B cell (primary cell): ENCODE data around the gene ZYG11A. TPM values are rescaled to one million over a fixed set of nuclear protein-coding genes. Genes with fewer than 3 reads are reported as not detected.
"Not testable (repeated sequence)": the region's sequence is repeated elsewhere in the genome, so short reads cannot be mapped to it uniquely, and the experiment has no call there.

Source experiments
- ATAC-seq: fragments of 200-7000 bp; cut with Tn5 transposase; one replicate; pipeline ENCODE4 v1.10.0; 2021; ENCODE audit warnings: low read depth, mild to moderate bottlenecking, moderate number of reproducible peaks, moderate library complexity
- CTCF ChIA-PET: fragments of 350-600 bp; sonication (Branson Sonifier 250); formaldehyde crosslinking; loops from one replicate; lab custom pipeline; 2021; ENCODE audit warnings: antibody characterized with exemption, inconsistent platforms; lab: Charles Lee
- POLR2A ChIA-PET: fragments of 350-600 bp; sonication (Branson Sonifier 250); formaldehyde crosslinking; loops from one replicate; lab custom pipeline; 2021; ENCODE audit warnings: antibody characterized with exemption; lab: Charles Lee
- DNase-seq: peaks from one replicate; pipeline ENCODE4 v3.0.0; 2013
- H2AFZ ChIP-seq: 2 replicates; pipeline ENCODE4 v1.6.1; 2012; ENCODE audit warnings: mild to moderate bottlenecking, low read depth, low read length; ENCODE audit not compliant: insufficient read depth, poor library complexity, severe bottlenecking
- H3K27ac ChIP-seq, 2 donors: 1 replicate in 1 of 2; 2 replicates in 1 of 2; pipeline ENCODE4 v1.5.1; 2012 to 2013; ENCODE audit warnings: low read length in 2 of 2, mild to moderate bottlenecking in 2 of 2, moderate library complexity in 1 of 2
- H3K27me3 ChIP-seq, 4 experiments: fragments of 200-600 bp in 1 of 4; sonication (generic) in 1 of 4; replicated peaks in 1 of 4; 1 replicate in 2 of 4; 2 replicates in 2 of 4; pipeline versions ENCODE4 v1.6.1 to v1.7.0; 2013 to 2016; ENCODE audit warnings: low read length in 3 of 4, mild to moderate bottlenecking in 2 of 4, mixed read lengths in 1 of 4, moderate library complexity in 1 of 4; ENCODE audit not compliant: insufficient read depth in 4 of 4, control insufficient read depth in 3 of 4; ENCODE audit errors: control extremely low read depth in 1 of 4
- H3K36me3 ChIP-seq, 2 experiments: replicated peaks in 1 of 2; 1 replicate in 1 of 2; 2 replicates in 1 of 2; pipeline versions ENCODE4 v1.6.1 to v1.7.1; 2013; ENCODE audit warnings: low read length in 1 of 2; ENCODE audit not compliant: insufficient read depth in 2 of 2, control insufficient read depth in 1 of 2; ENCODE audit errors: control extremely low read depth in 1 of 2, extremely low read depth in 1 of 2
- H3K4me1 ChIP-seq, 2 donors: fragments of 200-600 bp in 1 of 2; sonication (generic) in 1 of 2; 1 replicate in 1 of 2; 2 replicates in 1 of 2; pipeline versions ENCODE4 v1.5.1 to v1.6.1; 2013 to 2017; ENCODE audit warnings: low read length in 2 of 2; ENCODE audit not compliant: control insufficient read depth in 2 of 2, insufficient read depth in 2 of 2
- H3K4me2 ChIP-seq: replicated peaks from 2 replicates; pipeline ENCODE3; 2012; ENCODE audit warnings: mild to moderate bottlenecking, low read depth, low read length; ENCODE audit not compliant: poor library complexity, severe bottlenecking
- H3K4me3 ChIP-seq, 5 experiments: fragments of 200-600 bp in 1 of 5; sonication (generic) in 1 of 5; 1 replicate in 3 of 5; 2 replicates in 2 of 5; pipeline versions ENCODE4 v1.5.1 to v1.7.0; 2011 to 2016; ENCODE audit warnings: low read length in 4 of 5, mild to moderate bottlenecking in 4 of 5, low read depth in 2 of 5, control low read depth in 1 of 5, moderate library complexity in 1 of 5; ENCODE audit not compliant: insufficient read depth in 1 of 5; ENCODE audit errors: control extremely low read depth in 1 of 5, extremely low read depth in 1 of 5
- H3K79me2 ChIP-seq: fragments of 200-600 bp; sonication (generic); one replicate; pipeline ENCODE4 v1.6.0; 2016; ENCODE audit warnings: low read length; ENCODE audit not compliant: control insufficient read depth, insufficient read depth
- H3K9ac ChIP-seq: fragments of 200-600 bp; sonication (generic); 2 replicates; pipeline ENCODE4 v1.6.1; 2017; ENCODE audit warnings: mild to moderate bottlenecking, low read length, moderate library complexity
- H3K9me3 ChIP-seq, 3 donors: one replicate each; pipeline versions ENCODE4 v1.6.1 to v1.7.1; 2013; ENCODE audit warnings: low read length in 2 of 3; ENCODE audit not compliant: control insufficient read depth in 2 of 3, insufficient read depth in 1 of 3; ENCODE audit errors: control extremely low read depth in 1 of 3
- H4K20me1 ChIP-seq: 2 replicates; pipeline ENCODE4 v1.6.0; 2012; ENCODE audit warnings: mild to moderate bottlenecking, low read length; ENCODE audit not compliant: insufficient read depth, control insufficient read depth, poor library complexity, severe bottlenecking
- H3K27ac Mint-ChIP-seq: one replicate; pipeline ENCODE4 v1.8.0; 2021; ENCODE audit warnings: mixed read lengths
- H3K27me3 Mint-ChIP-seq: one replicate; pipeline ENCODE4 v1.8.0; 2021; ENCODE audit warnings: mixed read lengths
- H3K4me1 Mint-ChIP-seq: one replicate; pipeline ENCODE4 v1.8.0; 2021; ENCODE audit warnings: mixed read lengths
- H3K4me3 Mint-ChIP-seq: one replicate; pipeline ENCODE4 v1.8.0; 2021; ENCODE audit warnings: mixed read lengths
- H3K9me3 Mint-ChIP-seq: one replicate; pipeline ENCODE4 v1.8.0; 2022; ENCODE audit warnings: mixed read lengths; ENCODE audit not compliant: insufficient read depth
- CTCF ChIP-seq: fragments of 200-600 bp; IDR thresholded peaks from one replicate; pipeline ENCODE4 v1.8.0; 2022; ENCODE audit warnings: antibody characterized with exemption, mild to moderate bottlenecking
- EZH2 ChIP-seq: IDR thresholded peaks from 2 replicates; pipeline ENCODE4 v1.6.1; 2012; ENCODE audit warnings: borderline replicate concordance, low read depth, mild to moderate bottlenecking, moderate library complexity, low read length; ENCODE audit not compliant: insufficient read depth, poor library complexity, severe bottlenecking
- WGBS: methylation state at CpG from one replicate; pipeline ENCODE4 v1.1.5; 2013; ENCODE audit warnings: missing lambda C conversion rate; ENCODE audit not compliant: insufficient coverage; 5-methylcytosine and 5-hydroxymethylcytosine counted together
- intact Hi-C: fragments of 100-400 bp; cut with micrococcal nuclease; formaldehyde crosslinking; loops from one replicate; pipeline ENCODE4 v1.10.0; 2022
- polyA plus RNA-seq: library from polyadenylated mRNA; depleted of rRNA; stranded (reverse); fragments of >200 nt; gene quantifications from 2 replicates; pipeline ENCODE4 v1.2.3, GENCODE V29; 2012
- total RNA-seq, 2 donors: library from RNA; stranded (reverse); fragments of 120-200 nt in 1 of 2; gene quantifications; 1 replicate in 1 of 2; 2 replicates in 1 of 2; pipeline versions ENCODE4 v1.2.3 to v1.2.4, GENCODE V29; 2013 to 2022

Gene ZYG11A
- total and polyA plus RNA-seq, 2 donors (not counting 1 experiment from before 2014, with no cell fraction given) = 0.24 to 1.5 TPM

- H3K9me3 Mint-ChIP-seq = no peaks in the 10 kb centered on the region
- no peak for ATAC-seq
- CTCF ChIA-PET = interaction anchor here (0.6 to 0.7 kb wide), 3 partner anchors 18 to 173 kb away, joined by 3 to 4 read pairs (median 3); partner anchors contain the start of gene ECHDC2
These were observed 24.7 kb downstream of the ZYG11A start for GRCh38 chr1:52867087-52867863.

GRCh38 chr1:52869727-52870126, 27.2 kb downstream of the ZYG11A start:
- ATAC-seq, DNase-seq, POLR2A ChIA-PET, H3K4me1 Mint-ChIP-seq, H3K4me3 Mint-ChIP-seq, H3K79me2 ChIP-seq, H3K9me3 ChIP-seq, H3K27me3 ChIP-seq, H4K20me1 ChIP-seq, H3K27ac Mint-ChIP-seq, H3K27me3 Mint-ChIP-seq, H3K4me1 ChIP-seq, CTCF ChIA-PET, intact Hi-C loops, H3K9ac ChIP-seq, H3K4me3 ChIP-seq, H2AFZ ChIP-seq, H3K9me3 Mint-ChIP-seq, H3K27ac ChIP-seq, H3K36me3 ChIP-seq, H3K4me2 ChIP-seq: not testable (repeated sequence)
- WGBS = no CpG with 5 or more reads among the region's 29 CpGs

More at GRCh38 chr1:52867087-52867863, 24.7 kb downstream of the ZYG11A start:
- H3K4me3 Mint-ChIP-seq = no peak overlapping the region
- Histone ChIP-seq H2AFZ (peak overlapping the region; percentile 22), H4K20me1 (no peaks in the 10 kb centered on the region), H3K9me3 (no peaks in the 10 kb centered on the region), H3K4me1 (no peaks in the 10 kb centered on the region), H3K9ac (no peak overlapping the region), H3K27ac (no peak overlapping the region), H3K4me2 (no peak overlapping the region), H3K79me2 (no peaks in the 10 kb centered on the region), H3K27me3 (no peaks in the 10 kb centered on the region), H3K36me3 (no peaks in the 10 kb centered on the region), H3K4me3 (no peak overlapping the region)
- H3K27ac Mint-ChIP-seq = no peak overlapping the region
- no CpG with 5 or more reads among the region's 2 CpGs for WGBS
- peaks cover 8% of the 10 kb centered on the region for H3K27me3 Mint-ChIP-seq
- TF ChIP-seq EZH2 (no peak), CTCF (no peak)
- POLR2A ChIA-PET = interaction anchor here (1.0 kb wide), 1 partner anchor 25 kb away, joined by 3 read pairs; the partner anchor contains the start of gene ZYG11A
- intact Hi-C loops = no loop called here
- no peaks in the 10 kb centered on the region for H3K4me1 Mint-ChIP-seq
- peak; percentile 6 for DNase-seq
